SH-SY5Y (cell line): ENCODE data around the gene ARHGAP6.

Experiments used
- GATA2 ChIP-seq: IDR thresholded peaks from 2 replicates; pipeline ENCODE4 v1.6.1; 2011; ENCODE audit warnings: mild to moderate bottlenecking, low read depth, low read length
- GATA3 ChIP-seq: IDR thresholded peaks from 2 replicates; pipeline ENCODE4 v1.6.1; 2011; ENCODE audit warnings: low read depth, mild to moderate bottlenecking, low read length, moderate library complexity

ARHGAP6 gene

GRCh38 chrX:11407331-11408108 lies 258.2 kb downstream of the ARHGAP6 start:
- TF ChIP-seq GATA2 = no peak
- TF ChIP-seq GATA3 = no peak

GRCh38 chrX:11406109-11406765 lies 259.5 kb downstream of the ARHGAP6 start:
- no peak for TF ChIP-seq GATA2

- TF ChIP-seq GATA2 (no peak), GATA3 (no peak)
Observed at GRCh38 chrX:11403631-11404030, 262.1 kb downstream of the ARHGAP6 start.

- no peak for TF ChIP-seq GATA2
- TF ChIP-seq GATA3 = no peak
Observed at GRCh38 chrX:11401966-11402365, 263.8 kb downstream of the ARHGAP6 start.

GRCh38 chrX:11399489-11400094 lies 266.1 kb downstream of the ARHGAP6 start:
- TF ChIP-seq GATA3 = no peak
- no peak for TF ChIP-seq GATA2

- TF ChIP-seq GATA2 (no peak), GATA3 (no peak)
Observed at GRCh38 chrX:11398785-11399184, 266.9 kb downstream of the ARHGAP6 start.

- TF ChIP-seq GATA3 (no peak), GATA2 (no peak)
Observed at GRCh38 chrX:11398139-11398538, 267.6 kb downstream of the ARHGAP6 start.

- TF ChIP-seq GATA2 = no peak
- no peak for TF ChIP-seq GATA3
Observed at GRCh38 chrX:11397680-11398079, 268.0 kb downstream of the ARHGAP6 start.

GRCh38 chrX:11395859-11396258 lies 269.9 kb downstream of the ARHGAP6 start:
- TF ChIP-seq GATA3 (no peak), GATA2 (no peak)

- no peak for TF ChIP-seq GATA3
- no peak for TF ChIP-seq GATA2
Observed at GRCh38 chrX:11393949-11394654, 271.6 kb downstream of the ARHGAP6 start.

- TF ChIP-seq GATA3 = no peak
- TF ChIP-seq GATA2 = no peak
Observed at GRCh38 chrX:11386812-11387211, 278.9 kb downstream of the ARHGAP6 start.

GRCh38 chrX:11386001-11386523 lies 279.7 kb downstream of the ARHGAP6 start:
- TF ChIP-seq GATA3 (no peak), GATA2 (no peak)

GRCh38 chrX:11382930-11383329 lies 282.8 kb downstream of the ARHGAP6 start:
- TF ChIP-seq GATA2 (no peak), GATA3 (no peak)

- TF ChIP-seq GATA2 (no peak), GATA3 (no peak)
Observed at GRCh38 chrX:11381464-11381863, 284.3 kb downstream of the ARHGAP6 start.

- TF ChIP-seq GATA2 (no peak), GATA3 (no peak)
Observed at GRCh38 chrX:11380187-11380844, 285.4 kb downstream of the ARHGAP6 start.

- no peak for TF ChIP-seq GATA2
- TF ChIP-seq GATA3 = no peak
Observed at GRCh38 chrX:11376163-11376562, 289.6 kb downstream of the ARHGAP6 start.
